ENCODE results near the gene KMT2E. TPM values are rescaled to one million over a fixed set of nuclear protein-coding genes. Genes with fewer than 3 reads are reported as not detected.

KMT2E gene
- total RNA-seq, 1 experiment from 2014 or later: 63.9 TPM

- DNase-seq (ENCODE audit: low spot score): no peak
- intact Hi-C loops (cut with micrococcal nuclease; ENCODE audit: unreplicated experiment): loop anchor here (2.0 kb wide), 2 partner anchors 34 to 450 kb away; no protein-coding TSS in a partner anchor
- ChIA-PET CTCF (interaction anchor here (0.6 kb wide), 1 partner anchor 10 kb away, joined by 4 read pairs; no protein-coding TSS in a partner anchor), POLR2A (ENCODE audit: low non-redundant PET) (no interaction called here)
- BruUV-seq (replicated peaks): no TSS peak
- TF ChIP-seq CTCF (conservative IDR thresholded peaks at IDR 0.05; ENCODE audit: low read depth, low read length) (no peak), EZH2 (IDR thresholded peaks at IDR 0.05; ENCODE audit: borderline replicate concordance, low read depth, low read length, poor library complexity, severe bottlenecking) (no peak)
- no peaks in the 10 kb centered on the region for H3K9me3 ChIP-seq (ENCODE audit: low read depth, low read length, poor library complexity, severe bottlenecking)
- H3K4me3 ChIP-seq (ENCODE audit: low read depth, low read length, poor library complexity, severe bottlenecking): peak overlapping the region; percentile 9
- no peaks in the 10 kb centered on the region for H3K27me3 ChIP-seq (replicated peaks; ENCODE audit: insufficient read depth, low read depth, low read length, poor library complexity)
- H3K4me1 ChIP-seq (ENCODE audit: insufficient read depth, low read length, poor library complexity, severe bottlenecking): peaks cover 89% of the 10 kb centered on the region
- no peaks in the 10 kb centered on the region for H3K36me3 ChIP-seq (ENCODE audit: insufficient read depth, low read length, poor library complexity, severe bottlenecking)
- peak overlapping the region; percentile 74 for H3K27ac ChIP-seq (ENCODE audit: low read depth, low read length, poor library complexity, severe bottlenecking)
Observed at GRCh38 chr7:104978460-104978859, 35.5 kb upstream of the KMT2E start.

GRCh38 chr7:104979167-104979841 lies 34.7 kb upstream of the KMT2E start:
- Histone ChIP-seq H3K4me3 (ENCODE audit: low read depth, low read length, poor library complexity, severe bottlenecking) (peak overlapping the region; percentile 9), H3K9me3 (ENCODE audit: low read depth, low read length, poor library complexity, severe bottlenecking) (no peaks in the 10 kb centered on the region), H3K27me3 (replicated peaks; ENCODE audit: insufficient read depth, low read depth, low read length, poor library complexity) (no peaks in the 10 kb centered on the region), H3K4me1 (ENCODE audit: insufficient read depth, low read length, poor library complexity, severe bottlenecking) (peaks cover 83% of the 10 kb centered on the region), H3K27ac (ENCODE audit: low read depth, low read length, poor library complexity, severe bottlenecking) (peak overlapping the region; percentile 74), H3K36me3 (ENCODE audit: insufficient read depth, low read length, poor library complexity, severe bottlenecking) (no peaks in the 10 kb centered on the region)
- no TSS peak for BruUV-seq (replicated peaks)
- peak; percentile 91 for DNase-seq (ENCODE audit: low spot score)
- CTCF ChIA-PET: no interaction called here
- TF ChIP-seq CTCF (conservative IDR thresholded peaks at IDR 0.05; ENCODE audit: low read depth, low read length) (no peak), EZH2 (IDR thresholded peaks at IDR 0.05; ENCODE audit: borderline replicate concordance, low read depth, low read length, poor library complexity, severe bottlenecking) (no peak)
- intact Hi-C loops (cut with micrococcal nuclease; ENCODE audit: unreplicated experiment): loop anchor here (2.0 kb wide), 2 partner anchors 35 to 449 kb away; no protein-coding TSS in a partner anchor
- POLR2A ChIA-PET (ENCODE audit: low non-redundant PET): no interaction called here

GRCh38 chr7:104980440-104980839 lies 33.6 kb upstream of the KMT2E start:
- intact Hi-C loops (cut with micrococcal nuclease; ENCODE audit: unreplicated experiment): loop anchor here (1.0 to 5.0 kb wide), 3 partner anchors 57 to 357 kb away; no protein-coding TSS in a partner anchor
- DNase-seq (ENCODE audit: low spot score): no peak
- H3K27ac ChIP-seq (ENCODE audit: low read depth, low read length, poor library complexity, severe bottlenecking): no peak overlapping the region
- no peaks in the 10 kb centered on the region for H3K36me3 ChIP-seq (ENCODE audit: insufficient read depth, low read length, poor library complexity, severe bottlenecking)
- no peak overlapping the region for H3K4me3 ChIP-seq (ENCODE audit: low read depth, low read length, poor library complexity, severe bottlenecking)
- CTCF ChIA-PET: interaction anchor here (1.7 to 2.0 kb wide), 2 partner anchors 8 to 450 kb away, joined by 5 read pairs; no protein-coding TSS in a partner anchor
- BruUV-seq (replicated peaks): no TSS peak
- TF ChIP-seq CTCF (conservative IDR thresholded peaks at IDR 0.05; ENCODE audit: low read depth, low read length) (no peak), EZH2 (IDR thresholded peaks at IDR 0.05; ENCODE audit: borderline replicate concordance, low read depth, low read length, poor library complexity, severe bottlenecking) (no peak)
- POLR2A ChIA-PET (ENCODE audit: low non-redundant PET): no interaction called here
- H3K4me1 ChIP-seq (ENCODE audit: insufficient read depth, low read length, poor library complexity, severe bottlenecking): peaks cover 91% of the 10 kb centered on the region
- H3K27me3 ChIP-seq (replicated peaks; ENCODE audit: insufficient read depth, low read depth, low read length, poor library complexity): no peaks in the 10 kb centered on the region
- H3K9me3 ChIP-seq (ENCODE audit: low read depth, low read length, poor library complexity, severe bottlenecking): no peaks in the 10 kb centered on the region
